Measurements from ENCODE around the gene IGFBP3. TPM values are rescaled to one million over a fixed set of nuclear protein-coding genes. Genes with fewer than 3 reads are reported as not detected.

The IGFBP3 gene
- total RNA-seq, 1 experiment from 2014 or later: 237 TPM

- DNase-seq: no peak
- H3K9me3 ChIP-seq (ENCODE audit: insufficient read depth, low read depth): no peaks in the 10 kb centered on the region
- intact Hi-C loops (cut with micrococcal nuclease; ENCODE audit: unreplicated experiment): no loop called here
- ChIA-PET POLR2A (ENCODE audit: unreplicated experiment) (no interaction called here), CTCF (interaction anchor here (0.5 kb wide), 1 partner anchor 250 kb away, joined by 6 read pairs; no protein-coding TSS in a partner anchor)
- no peak overlapping the region for H2AFZ ChIP-seq
- no peak overlapping the region for H3K27ac ChIP-seq
- H3K36me3 ChIP-seq (ENCODE audit: low read depth): no peaks in the 10 kb centered on the region
- BruUV-seq (replicated peaks): no TSS peak
- no peak overlapping the region for H3K4me2 ChIP-seq
- no peaks in the 10 kb centered on the region for H3K27me3 ChIP-seq (ENCODE audit: insufficient read depth, low read depth)
- no peak for TF ChIP-seq CTCF (conservative IDR thresholded peaks at IDR 0.05)
- TF ChIP-seq EZH2 (IDR thresholded peaks at IDR 0.05; ENCODE audit: low read depth): no peak
- H3K4me1 ChIP-seq (replicated peaks; ENCODE audit: insufficient read depth): no peaks in the 10 kb centered on the region
- no peaks in the 10 kb centered on the region for H4K20me1 ChIP-seq (ENCODE audit: insufficient read depth)
- no peak overlapping the region for H3K4me3 ChIP-seq
- H3K79me2 ChIP-seq (ENCODE audit: low read depth): no peaks in the 10 kb centered on the region
- H3K9me2 ChIP-seq (ENCODE audit: insufficient read depth): no peaks in the 10 kb centered on the region
- H3F3A ChIP-seq (ENCODE audit: insufficient read depth, low read depth): no peaks in the 10 kb centered on the region
These were observed 18.5 kb upstream of the IGFBP3 start for GRCh38 chr7:45939574-45939973.

GRCh38 chr7:45938626-45939302, 17.7 kb upstream of the IGFBP3 start:
- CTCF ChIA-PET: no interaction called here
- Histone ChIP-seq H3K4me2 (no peak overlapping the region), H3K79me2 (ENCODE audit: low read depth) (no peaks in the 10 kb centered on the region), H3K4me3 (no peak overlapping the region), H3K27ac (no peak overlapping the region), H3K27me3 (ENCODE audit: insufficient read depth, low read depth) (no peaks in the 10 kb centered on the region), H3F3A (ENCODE audit: insufficient read depth, low read depth) (no peaks in the 10 kb centered on the region), H3K9me3 (ENCODE audit: insufficient read depth, low read depth) (no peaks in the 10 kb centered on the region), H3K4me1 (replicated peaks; ENCODE audit: insufficient read depth) (no peaks in the 10 kb centered on the region), H2AFZ (no peak overlapping the region), H3K36me3 (ENCODE audit: low read depth) (no peaks in the 10 kb centered on the region), H3K9me2 (ENCODE audit: insufficient read depth) (no peaks in the 10 kb centered on the region), H4K20me1 (ENCODE audit: insufficient read depth) (no peaks in the 10 kb centered on the region)
- 0 out of 2 replicates have a peak, but pooled peaks have one; percentile 30 for TF ChIP-seq CTCF (conservative IDR thresholded peaks at IDR 0.05)
- no peak for TF ChIP-seq EZH2 (IDR thresholded peaks at IDR 0.05; ENCODE audit: low read depth)
- POLR2A ChIA-PET (ENCODE audit: unreplicated experiment): interaction anchor here (0.7 kb wide), 1 partner anchor 406 kb away, joined by 4 read pairs; no protein-coding TSS in a partner anchor
- intact Hi-C loops (cut with micrococcal nuclease; ENCODE audit: unreplicated experiment): no loop called here
- no peak for DNase-seq
- no TSS peak for BruUV-seq (replicated peaks)

- H3K27ac ChIP-seq: no peak overlapping the region
- CTCF ChIA-PET: no interaction called here
- TF ChIP-seq EZH2 (IDR thresholded peaks at IDR 0.05; ENCODE audit: low read depth): no peak
- TF ChIP-seq CTCF (conservative IDR thresholded peaks at IDR 0.05): no peak
These were observed 16.8 kb upstream of the IGFBP3 start for GRCh38 chr7:45937862-45938261.

More at GRCh38 chr7:45937862-45938261, 16.8 kb upstream of the IGFBP3 start:
- Histone ChIP-seq H2AFZ (no peak overlapping the region), H3K4me2 (no peak overlapping the region), H3K36me3 (ENCODE audit: low read depth) (no peaks in the 10 kb centered on the region), H3K79me2 (ENCODE audit: low read depth) (no peaks in the 10 kb centered on the region), H3K4me3 (no peak overlapping the region), H4K20me1 (ENCODE audit: insufficient read depth) (no peaks in the 10 kb centered on the region), H3F3A (ENCODE audit: insufficient read depth, low read depth) (no peaks in the 10 kb centered on the region), H3K4me1 (replicated peaks; ENCODE audit: insufficient read depth) (no peaks in the 10 kb centered on the region), H3K27me3 (ENCODE audit: insufficient read depth, low read depth) (no peaks in the 10 kb centered on the region), H3K9me2 (ENCODE audit: insufficient read depth) (no peaks in the 10 kb centered on the region), H3K9me3 (ENCODE audit: insufficient read depth, low read depth) (no peaks in the 10 kb centered on the region)
- intact Hi-C loops (cut with micrococcal nuclease; ENCODE audit: unreplicated experiment): no loop called here
- no peak for DNase-seq
- POLR2A ChIA-PET (ENCODE audit: unreplicated experiment): interaction anchor here (0.5 kb wide), 1 partner anchor 41 kb away, joined by 3 read pairs; no protein-coding TSS in a partner anchor
- BruUV-seq (replicated peaks): no TSS peak
